Mesenteric fat pad (tissue), 1 donor: ENCODE data around the gene GAL. TPM values are rescaled to one million over a fixed set of nuclear protein-coding genes. Genes with fewer than 3 reads are reported as not detected.

Experiments
- DNase-seq: peaks from one replicate; pipeline ENCODE4 v3.0.0-alpha.2; 2020; ENCODE audit warnings: low spot score
- total RNA-seq: library from RNA; stranded (reverse); fragmentation: NEBNext Ultra II Directional; extraction: Animal tissue kit (Norgen Biotek cat#: 25700); gene quantifications from one replicate; pipeline ENCODE4 v1.2.1, GENCODE V29; 2021
- donor health status: DM: yes; HTN: yes; CAD: no.

The GAL gene
- total RNA-seq, 1 donor from 2014 or later: 1.4 TPM

DNA sequence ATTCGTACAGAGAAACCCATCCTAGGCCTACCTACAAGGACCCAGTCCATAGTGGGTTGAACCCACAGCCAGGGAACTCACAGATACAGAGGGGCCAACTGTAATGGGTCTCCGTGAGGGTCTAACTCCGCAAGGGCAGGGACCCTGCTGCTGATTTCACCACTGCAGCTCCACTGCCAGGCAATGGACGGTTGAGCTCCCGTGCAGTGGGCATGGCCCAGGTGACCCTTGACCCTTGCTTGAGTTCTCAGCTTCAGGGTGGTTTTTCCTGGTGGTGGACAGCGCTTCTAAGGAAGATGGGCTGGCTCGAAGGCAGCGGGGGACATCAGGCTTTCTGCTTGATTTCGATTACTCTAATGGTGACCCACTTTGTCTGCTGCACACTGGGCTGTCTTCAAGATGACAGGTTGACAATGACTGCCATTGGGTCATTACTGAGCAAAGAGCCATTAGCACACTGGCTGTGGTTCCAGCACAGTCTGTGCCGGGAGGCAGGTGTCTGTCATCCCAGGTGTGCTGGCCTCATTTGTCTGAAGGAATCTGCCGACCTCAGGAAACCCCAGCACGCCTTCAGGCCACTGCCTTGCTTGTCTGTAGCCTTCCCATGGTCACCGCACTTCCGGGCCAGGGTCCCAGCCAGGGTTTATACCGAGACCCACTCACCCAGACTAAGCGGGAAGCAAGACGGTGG is 3.7 kb upstream of the GAL start:
- peak; percentile 51 for DNase-seq

DNA sequence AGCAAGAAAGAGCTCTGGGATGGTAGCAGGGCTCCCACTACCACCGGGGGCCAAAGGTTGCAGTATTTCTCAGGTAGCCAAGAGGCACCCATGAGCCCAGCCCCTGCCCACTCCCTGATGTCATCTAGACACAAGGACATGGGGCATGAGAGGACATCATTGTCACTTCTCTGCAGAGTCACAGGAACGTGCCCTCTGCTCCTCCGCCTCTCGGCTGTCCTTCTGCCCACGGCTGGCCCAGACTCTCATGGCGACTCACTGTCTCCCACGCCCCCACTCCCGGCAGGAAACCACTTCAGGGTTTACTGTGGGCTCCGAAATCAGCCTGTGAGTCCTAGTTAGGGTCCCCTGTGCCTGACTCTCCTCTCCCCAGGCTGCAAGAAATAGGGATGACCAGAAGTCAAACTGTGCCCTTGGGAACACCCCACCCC is 1.8 kb upstream of the GAL start:
- DNase-seq: peak; percentile 69

DNA sequence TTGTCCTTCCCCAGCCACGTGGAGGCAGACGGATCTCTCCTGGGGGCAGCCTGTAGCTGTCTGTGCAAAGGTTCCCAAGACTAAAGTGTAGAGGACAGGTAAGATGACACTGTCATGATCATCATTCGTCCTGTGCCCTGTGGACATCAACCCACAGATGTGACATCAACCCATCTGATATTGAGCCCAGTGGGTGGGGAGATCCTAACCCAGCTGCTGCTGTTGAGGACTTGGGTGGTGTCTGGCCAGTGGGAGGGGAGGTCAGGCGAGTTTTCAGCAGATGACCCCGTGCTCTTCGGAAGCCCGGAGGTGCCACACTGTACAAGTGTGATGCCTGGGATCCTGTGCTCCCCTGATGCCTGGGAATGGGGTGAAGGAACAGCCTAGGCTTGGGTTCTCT is 1.2 kb upstream of the GAL start:
- peak; percentile 67 for DNase-seq

DNA sequence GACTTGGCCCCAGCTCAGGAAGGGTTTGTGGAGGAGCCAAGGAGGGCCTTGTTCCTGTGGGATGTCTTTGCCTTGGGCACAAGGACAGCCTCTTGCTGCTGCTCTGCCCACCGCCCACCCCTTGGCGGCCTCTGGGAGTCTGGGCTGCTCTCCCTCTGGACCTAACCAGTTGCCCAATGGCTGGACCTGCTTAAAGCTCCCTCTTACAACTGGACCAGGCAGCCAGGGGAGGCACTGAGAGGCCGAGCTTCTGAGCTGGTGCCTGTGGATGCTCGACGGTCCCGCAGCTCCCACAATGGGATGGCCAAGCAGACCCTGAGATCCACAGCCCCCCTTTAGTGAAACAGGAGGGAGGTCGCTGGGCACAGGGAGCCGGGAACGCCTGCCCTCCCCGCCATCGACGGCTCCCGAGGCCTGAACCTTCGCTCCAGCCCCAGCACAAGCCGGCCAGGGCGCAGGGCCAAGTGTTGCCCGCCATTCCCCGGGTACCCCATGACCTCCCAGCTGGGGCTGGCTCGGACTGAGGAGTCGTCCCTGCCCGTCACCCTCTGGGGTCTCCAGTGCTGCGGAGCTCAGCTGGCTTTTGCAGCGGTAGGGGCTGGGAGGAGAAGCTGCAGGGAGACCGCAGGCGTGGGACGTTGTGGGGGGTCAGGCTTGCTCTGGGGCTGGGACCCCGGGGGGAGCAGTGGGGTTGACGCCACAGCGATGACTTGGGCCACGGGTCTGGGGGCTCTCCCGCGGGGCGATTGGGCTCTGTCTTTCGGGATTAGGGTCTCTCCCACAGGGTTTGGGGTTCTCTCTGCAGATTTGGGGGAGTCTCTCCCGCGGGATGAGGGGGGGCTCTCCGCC is 584 bp upstream of the GAL start:
- peak; percentile 86 for DNase-seq

DNA sequence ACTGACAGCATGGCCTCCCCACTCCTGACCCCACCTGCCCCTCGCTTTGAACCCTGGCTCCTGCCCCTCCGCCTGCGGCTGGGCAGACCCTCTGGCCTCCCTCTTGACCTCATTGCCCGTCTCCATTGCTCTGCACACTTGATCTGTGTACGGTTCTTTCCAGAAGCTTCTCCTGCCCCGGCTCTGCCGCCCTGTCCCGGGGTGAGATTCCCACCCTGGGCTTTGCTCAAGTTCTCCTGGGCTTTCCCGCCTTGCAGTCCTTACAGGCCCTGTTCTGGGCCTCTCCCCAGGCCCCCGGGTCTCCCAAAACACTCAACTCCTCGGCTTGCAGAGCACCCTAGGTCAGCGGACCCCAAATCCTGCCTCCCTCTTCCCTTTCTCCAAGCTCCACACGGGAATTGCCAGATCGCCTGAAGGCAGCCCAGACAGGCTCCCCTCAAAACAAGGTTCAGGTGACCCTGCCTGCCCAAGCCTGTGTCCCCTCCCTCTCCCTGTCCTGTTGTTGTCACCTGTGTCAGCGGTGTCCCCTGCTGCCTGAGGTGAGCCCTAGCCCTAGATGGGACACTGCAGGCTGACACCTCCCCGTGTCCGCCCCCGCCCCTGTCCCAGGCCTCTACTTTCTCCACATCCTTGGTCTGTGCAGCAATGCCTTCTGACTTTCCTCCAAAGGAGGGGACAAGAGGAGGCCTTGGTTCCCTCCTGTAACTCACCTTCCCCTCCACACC is 1.5 kb downstream of the GAL start:
- DNase-seq: peak; percentile 88

DNA sequence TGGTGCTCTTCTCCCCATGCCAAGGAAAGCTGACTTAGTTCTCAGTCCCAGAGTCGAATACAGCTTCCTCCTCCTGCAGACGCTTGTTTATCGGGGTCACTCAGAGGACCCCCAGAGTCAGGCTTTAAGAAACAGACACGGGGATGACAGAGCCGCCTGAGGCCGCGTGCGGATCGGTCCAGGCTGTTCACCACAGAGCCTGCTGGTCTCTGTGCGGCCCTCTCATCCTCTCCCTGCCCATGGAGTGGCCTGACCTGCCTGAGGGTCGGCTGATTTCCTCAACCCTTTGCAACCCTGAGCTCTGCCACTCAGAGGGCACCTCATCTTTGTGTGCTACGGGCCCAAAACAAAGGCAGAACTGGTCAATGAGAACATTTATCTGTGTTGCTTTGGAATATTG is 2.1 kb downstream of the GAL start:
- peak; percentile 81 for DNase-seq

DNA sequence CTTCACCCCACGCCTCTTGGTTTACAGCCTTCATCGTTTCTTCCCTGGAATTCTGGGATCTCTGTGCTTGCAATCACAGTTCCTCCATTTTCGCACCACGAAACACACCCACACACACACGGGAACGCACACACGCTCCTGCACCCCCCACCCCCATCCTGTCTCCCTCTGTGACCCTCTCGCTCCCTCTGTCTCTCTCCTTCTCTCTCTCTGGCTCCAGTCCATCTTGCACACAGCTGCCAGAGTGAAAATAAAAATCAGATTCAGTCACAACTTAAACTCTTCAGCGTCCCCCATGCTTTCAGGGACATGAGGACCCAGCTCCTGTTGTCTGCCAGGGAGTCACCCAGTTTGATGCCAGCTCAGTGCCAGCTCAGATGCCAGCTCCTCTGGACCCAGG is 3.0 kb downstream of the GAL start:
- peak; percentile 59 for DNase-seq

DNA sequence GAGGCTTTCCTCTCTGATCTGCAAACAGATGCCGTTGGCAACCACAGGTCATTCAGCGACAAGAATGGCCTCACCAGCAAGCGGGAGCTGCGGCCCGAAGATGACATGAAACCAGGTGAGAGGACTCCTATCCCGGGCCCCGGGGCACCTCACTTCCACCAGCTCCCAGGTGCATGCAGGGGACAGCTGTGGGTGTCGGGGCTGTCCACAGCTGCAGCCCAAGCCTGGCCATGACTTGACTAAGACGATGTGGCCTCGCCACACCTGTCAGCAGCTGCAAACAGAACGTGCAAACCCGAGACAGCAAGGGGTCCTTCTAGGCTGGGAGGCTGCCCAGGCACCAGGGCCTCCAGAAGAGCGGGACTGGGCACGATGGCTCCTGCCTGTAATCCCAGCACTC is 3.6 kb downstream of the GAL start:
- peak; percentile 79 for DNase-seq

DNA sequence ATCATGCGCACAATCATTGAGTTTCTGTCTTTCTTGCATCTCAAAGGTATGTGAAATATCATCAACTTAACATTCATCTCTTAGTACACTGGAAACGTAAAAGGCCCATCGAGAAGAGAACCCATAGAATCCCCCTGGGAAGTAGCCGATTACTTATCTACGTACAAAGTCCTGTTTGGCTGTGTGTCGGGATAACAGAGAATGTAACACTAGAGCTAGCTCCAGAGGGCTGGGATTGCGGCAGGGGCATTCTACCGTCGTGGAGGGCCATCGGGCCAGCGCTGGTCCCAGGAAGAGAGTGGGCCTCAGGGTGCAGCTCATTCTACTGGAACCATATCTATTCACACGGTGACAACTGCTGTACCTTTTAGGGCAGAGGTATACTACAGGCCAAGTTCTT is 4.5 kb downstream of the GAL start:
- peak; percentile 49 for DNase-seq

DNA sequence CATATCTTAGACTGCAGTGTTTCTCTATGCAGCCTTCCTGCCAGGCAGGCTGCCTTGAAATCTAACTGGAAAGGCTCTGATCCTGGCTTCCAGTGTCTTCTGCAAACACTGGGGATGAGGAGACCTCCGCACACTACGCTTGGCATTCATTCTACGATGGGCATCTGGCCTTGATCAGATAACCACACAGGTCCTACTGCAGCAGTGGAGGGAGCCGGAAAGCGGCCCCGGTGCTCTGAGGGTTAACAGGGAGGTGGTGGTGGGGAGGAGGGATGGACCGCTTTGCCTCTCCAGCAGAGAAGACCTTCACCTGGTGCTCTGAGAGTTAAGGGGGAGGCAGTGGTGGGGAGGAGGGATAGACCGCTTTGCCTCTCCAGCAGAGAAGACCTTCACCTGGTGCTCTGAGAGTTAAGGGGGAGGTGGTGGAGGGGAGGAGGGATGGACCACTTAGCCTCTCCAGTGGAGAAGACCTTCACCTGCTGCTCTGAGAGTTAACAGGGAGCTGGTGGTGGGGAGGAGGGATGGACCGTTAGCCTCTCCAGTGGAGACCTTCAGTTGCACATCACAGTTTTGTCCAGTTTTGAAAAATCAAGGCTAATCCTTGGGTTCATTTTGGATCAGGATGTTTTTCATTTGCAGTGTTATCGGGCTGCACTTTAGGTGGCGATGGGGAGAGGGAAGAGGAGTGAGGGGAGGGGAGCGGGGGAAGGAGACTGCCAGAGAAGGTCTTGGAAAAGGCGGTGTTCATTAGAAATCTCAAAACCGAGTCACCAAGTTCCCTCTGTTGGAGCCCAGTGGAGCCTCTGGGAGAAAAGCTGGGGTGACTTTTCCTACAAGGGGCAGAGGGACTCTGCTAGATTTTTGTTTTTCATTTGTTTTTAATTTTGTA is 5.6 kb downstream of the GAL start:
- peak; percentile 75 for DNase-seq

DNA sequence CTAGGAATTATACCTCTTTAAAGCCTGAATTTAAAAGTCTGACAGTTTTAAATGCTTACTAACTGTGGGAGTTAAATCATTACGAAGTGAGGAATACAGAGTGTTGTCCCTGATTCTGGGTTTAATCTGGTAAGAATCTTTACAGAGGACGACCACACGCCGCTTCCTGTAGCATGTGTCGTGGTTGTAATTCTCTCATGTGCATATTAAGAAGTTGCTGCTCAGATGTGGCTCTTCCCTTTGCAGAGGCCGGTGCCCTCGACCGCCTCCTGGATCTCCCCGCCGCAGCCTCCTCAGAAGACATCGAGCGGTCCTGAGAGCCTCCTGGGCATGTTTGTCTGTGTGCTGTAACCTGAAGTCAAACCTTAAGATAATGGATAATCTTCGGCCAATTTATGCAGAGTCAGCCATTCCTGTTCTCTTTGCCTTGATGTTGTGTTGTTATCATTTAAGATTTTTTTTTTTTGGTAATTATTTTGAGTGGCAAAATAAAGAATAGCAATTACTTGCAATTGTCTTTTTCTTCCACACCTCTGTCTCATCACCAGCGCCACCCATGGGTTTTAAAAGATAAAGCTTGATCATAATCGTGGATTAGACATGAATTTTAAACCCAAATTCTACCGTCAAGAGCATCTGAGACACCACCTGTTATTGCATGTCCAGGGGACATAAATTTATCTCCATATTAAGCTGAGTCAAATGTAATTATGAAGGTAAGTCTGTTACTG is 6.5 kb downstream of the GAL start:
- DNase-seq: peak; percentile 33

DNA sequence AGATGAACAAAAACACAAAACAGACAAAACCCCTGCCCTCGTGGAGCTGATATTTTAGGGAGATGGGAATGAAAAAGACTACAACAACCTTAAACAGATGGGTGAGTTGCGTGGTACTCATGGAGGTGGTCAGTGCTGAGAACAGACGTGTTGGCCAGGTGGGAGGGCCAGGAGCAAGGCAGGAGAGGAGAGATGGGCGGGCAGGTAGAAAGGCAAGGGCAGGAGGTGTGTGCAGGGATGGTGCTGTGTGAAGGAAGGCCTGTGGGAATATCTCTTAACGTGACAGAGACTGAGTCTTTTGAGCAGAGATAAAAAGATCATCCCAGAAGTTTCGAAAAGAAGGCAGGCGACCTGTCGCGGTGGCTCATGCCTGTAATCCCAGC is 7.0 kb downstream of the GAL start:
- DNase-seq: peak; percentile 59

DNA sequence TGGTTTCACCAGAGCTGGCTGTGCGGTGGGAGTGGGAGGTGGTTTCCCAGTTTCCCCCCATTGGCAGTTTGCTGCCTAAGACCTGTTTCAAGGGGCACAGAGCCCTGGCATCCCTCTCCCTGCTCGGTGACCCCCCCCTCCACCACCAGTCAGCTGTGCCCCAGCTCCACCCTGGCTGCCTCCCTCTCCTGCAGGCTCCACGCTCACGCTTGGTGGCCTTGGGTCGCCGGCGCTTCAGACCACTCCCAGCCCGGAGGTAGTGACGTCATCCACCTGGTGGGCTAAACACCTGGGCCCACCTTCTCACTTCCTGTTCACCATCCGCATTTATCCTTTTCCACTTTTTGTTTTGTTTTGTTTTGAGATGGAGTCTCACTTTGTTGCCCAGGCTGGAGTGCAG is 7.8 kb downstream of the GAL start:
- peak; percentile 81 for DNase-seq

DNA sequence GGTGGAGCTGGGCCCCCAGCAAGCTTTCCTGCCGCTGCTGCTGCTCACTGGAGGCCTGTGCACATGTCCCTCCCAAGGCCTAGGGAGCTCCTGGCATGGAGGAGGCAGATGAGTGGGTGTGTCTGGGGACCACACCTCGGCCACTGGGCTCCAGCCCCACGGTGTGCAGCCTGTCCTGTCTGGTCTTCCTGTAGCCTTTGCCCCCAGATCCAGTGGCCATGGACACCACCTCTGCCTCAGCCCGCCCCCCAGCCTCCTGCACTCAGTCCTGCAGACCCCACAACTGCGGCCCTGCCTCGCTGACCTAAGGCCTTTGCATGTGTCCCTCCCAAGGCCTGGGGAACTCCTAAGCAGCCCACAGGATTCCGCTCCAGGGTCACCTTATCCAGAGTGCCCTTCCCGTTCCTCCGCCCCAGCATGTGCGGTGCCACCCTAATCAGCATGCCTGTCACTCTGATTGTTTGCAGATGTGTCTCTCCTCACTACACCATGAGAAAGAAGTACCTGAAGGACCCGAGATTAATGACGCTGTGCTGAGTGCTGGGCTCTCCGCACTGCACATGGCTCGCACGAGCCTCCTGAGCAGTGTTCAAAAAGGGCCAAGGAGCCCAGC is 8.6 kb downstream of the GAL start:
- DNase-seq: peak; percentile 75

DNA sequence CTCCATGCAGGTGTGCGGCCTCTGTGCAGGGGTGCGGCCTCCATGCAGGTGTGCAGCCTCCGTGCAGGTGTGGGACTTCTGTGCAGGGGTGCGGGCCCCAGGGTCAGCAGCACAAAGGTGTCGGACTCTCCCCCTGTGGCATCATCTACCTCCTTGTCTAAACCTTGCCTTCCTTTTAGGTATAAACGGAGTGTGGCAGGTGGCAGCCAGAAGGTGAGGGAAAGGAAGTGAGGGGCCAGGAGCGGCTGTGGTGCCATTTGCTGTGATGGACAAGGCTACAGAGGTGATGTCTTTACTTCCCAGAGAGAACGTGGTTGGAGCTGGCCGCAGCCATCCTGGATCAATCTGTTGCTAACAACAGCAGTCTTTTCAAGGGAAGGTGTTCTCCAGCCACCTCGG is 9.1 kb downstream of the GAL start:
- peak; percentile 62 for DNase-seq

DNA sequence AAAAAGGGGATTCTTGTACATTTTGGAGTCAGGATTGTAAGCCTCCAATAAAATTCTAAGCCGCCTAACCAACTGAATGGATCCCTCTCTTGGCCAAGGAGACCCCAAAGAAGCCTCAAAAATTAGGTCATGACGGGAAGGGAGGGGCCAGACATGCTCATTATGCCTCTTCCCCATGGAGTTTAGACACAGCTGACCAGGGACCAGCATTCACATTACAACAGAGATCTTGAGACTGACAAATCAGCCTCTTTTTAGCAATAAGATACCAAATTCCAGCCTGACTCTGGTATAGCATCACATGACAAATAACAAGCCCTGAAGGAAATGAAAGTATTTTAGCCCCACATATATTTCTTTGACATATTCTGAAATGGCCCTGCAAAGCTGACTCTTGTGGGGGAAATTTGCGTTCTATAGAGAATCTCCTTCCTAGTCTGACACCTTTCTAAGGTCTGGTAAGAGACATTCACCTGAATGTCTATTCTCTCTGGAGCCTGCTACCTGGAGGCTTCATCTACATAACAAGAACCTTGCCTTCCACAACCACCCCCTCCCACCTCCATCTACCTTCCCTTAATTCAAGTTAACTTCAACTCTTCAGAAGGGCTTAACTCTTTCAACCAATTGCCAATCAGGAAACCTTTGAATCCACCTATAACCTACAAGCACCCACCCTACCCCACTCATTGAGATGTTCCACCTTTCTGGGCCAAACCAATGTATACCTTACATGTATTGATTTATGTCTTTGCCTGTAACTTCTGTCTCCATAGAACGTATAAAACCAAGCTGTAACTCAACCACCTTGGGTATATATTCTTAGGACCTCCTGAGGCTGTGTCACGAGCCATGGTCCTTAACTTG is 10.3 kb downstream of the GAL start:
- DNase-seq: no peak

DNA sequence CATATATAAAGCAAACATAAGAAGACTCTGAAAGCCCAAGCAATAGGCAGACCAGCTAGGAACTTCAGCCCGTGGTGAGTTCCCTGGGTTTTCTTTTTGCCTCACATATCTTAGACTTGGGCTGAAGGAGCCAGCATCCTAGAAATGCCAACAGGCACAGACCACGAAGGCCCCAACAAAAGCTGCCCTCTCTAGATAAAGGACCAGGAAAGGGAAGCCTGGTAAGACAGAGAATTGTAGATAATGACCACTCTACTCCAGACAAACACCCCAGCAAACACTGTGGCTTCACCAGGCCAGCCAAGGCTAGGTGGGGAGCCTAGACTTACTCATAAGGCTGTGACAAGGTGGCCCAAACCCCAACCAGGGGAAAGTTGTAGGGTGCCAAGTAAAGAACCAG is 11.2 kb downstream of the GAL start:
- no peak for DNase-seq

DNA sequence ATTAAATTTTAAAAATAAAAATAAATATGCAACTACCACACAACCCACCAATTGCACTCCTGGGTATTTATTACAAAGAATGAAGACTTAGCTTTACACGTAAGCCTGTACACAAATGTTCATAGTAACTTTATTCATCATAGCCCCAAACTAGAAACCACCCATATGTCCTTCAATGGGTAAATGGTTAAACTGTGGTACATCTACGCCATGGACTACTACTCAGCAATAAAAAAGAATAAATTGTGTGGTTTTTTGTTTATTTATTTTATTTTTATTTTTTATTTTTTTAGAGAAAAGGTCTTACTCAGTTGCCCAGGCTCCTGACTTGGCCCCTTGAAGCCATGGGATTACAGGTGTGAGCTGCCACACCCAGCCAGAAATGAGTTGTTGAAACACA is 14.6 kb downstream of the GAL start:
- DNase-seq: no peak

DNA sequence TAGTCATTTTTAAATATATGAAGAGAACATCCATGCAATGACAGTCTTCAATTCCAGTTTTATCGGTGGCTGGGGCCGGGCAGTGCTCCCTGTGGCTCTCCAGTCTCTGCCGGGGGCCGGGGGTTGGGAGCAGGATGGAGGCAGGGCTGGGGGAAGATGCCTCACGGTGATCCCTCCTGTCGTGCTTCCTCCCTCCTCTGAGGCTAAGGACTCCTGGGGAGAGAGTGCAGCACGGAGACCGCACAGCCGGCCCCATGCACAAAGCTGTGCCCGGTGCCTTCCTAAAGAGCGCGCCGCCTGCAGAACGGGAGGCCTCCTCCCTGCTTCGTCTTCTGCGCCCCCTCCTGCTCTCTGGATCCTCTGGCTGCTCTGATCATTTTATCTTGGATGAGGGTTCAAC is 20.5 kb downstream of the GAL start:
- DNase-seq: no peak
